ENCODE measurements around the gene TSKU.

- TF ChIP-seq CTCF (IDR thresholded peaks at IDR 0.05; ENCODE audit: insufficient read depth, low read length) (no peak), POLR2AphosphoS5 (IDR thresholded peaks at IDR 0.05; ENCODE audit: low read depth) (no peak), SPI1 (IDR thresholded peaks at IDR 0.05; ENCODE audit: borderline replicate concordance, low read depth) (no peak)
Observed at GRCh38 chr11:76770642-76771445, 12.3 kb upstream of the TSKU start.
